ENCODE results near the gene UNK. TPM values are rescaled to one million over a fixed set of nuclear protein-coding genes. Genes with fewer than 3 reads are reported as not detected.

The UNK gene
- total and polyA plus RNA-seq, 2 donors (not counting 1 experiment from before 2014, with no cell fraction given) = 35.5 to 70.3 TPM

DNA sequence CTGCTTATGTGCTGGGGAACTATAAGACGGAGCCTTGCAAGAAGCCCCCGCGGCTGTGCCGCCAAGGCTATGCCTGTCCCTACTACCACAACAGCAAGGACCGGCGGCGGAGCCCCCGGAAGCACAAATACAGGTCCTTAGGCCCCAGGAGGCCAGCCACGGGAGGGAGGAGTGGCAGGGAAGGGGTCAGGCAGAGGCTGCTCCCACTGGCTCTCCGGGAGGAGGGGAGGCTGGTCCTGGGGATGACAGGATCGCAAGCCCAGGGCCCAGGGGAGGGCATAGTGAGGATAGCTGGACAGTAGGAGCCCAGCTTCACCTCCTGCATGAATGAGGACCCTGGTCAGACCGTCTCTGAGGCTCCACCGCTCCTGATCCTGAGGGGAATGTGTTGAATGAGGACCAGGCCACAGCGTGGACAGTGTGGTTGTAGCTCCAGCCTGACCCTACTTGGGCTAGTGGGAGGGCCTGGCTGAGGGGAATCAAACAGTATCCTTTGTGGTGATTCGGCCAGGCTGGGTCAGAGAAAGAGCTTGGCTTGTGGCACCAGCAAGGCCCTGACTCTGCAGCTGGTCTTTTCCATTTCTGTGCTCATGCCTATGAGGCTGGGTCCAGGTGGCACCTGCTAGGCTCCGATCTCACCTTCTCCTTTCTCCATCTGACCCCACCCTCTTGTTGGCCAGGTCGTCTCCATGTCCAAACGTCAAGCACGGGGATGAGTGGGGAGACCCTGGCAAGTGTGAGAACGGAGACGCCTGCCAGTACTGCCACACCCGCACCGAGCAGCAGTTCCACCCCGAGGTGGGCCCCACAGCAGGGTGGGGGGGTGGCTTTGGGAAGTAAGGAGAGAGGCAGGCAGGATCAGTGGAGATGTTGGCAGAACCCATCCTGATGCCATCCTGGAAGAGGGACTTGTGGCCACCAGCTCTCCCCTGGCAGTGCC is 28.7 kb downstream of the UNK start:
- intact Hi-C loops (cut with micrococcal nuclease) = no loop called here
- 96% methylated on average over 17 of the region's 24 CpGs for WGBS (ENCODE audit: insufficient coverage)
- H3K79me2 ChIP-seq (ENCODE audit: control insufficient read depth, insufficient read depth, low read length) = peaks cover 5% of the 10 kb centered on the region
- no peak overlapping the region for H3K27ac ChIP-seq (ENCODE audit: low read length in 2 of 2)
- ChIA-PET POLR2A (no interaction called here), CTCF (interaction anchor here (1.5 to 4.5 kb wide), 2 partner anchors 14 to 16 kb away, joined by 3 to 12 read pairs; no protein-coding TSS in a partner anchor)
- no peak overlapping the region for H3K4me2 ChIP-seq (replicated peaks; ENCODE audit: low read depth, low read length, poor library complexity, severe bottlenecking)
- no peaks in the 10 kb centered on the region for H3K9me3 ChIP-seq (ENCODE audit: control extremely low read depth in 1 of 3, control insufficient read depth in 2 of 3, insufficient read depth in 1 of 3, low read length in 2 of 3)
- no peak overlapping the region for H3K4me3 ChIP-seq (ENCODE audit: control extremely low read depth in 1 of 5, extremely low read depth in 1 of 5, insufficient read depth in 1 of 5, low read depth in 2 of 5, low read length in 4 of 5)
- TF ChIP-seq EZH2 (IDR thresholded peaks at IDR 0.05; ENCODE audit: borderline replicate concordance, insufficient read depth, low read depth, low read length, poor library complexity, severe bottlenecking) = no peak
- TF ChIP-seq, protein P1, sequence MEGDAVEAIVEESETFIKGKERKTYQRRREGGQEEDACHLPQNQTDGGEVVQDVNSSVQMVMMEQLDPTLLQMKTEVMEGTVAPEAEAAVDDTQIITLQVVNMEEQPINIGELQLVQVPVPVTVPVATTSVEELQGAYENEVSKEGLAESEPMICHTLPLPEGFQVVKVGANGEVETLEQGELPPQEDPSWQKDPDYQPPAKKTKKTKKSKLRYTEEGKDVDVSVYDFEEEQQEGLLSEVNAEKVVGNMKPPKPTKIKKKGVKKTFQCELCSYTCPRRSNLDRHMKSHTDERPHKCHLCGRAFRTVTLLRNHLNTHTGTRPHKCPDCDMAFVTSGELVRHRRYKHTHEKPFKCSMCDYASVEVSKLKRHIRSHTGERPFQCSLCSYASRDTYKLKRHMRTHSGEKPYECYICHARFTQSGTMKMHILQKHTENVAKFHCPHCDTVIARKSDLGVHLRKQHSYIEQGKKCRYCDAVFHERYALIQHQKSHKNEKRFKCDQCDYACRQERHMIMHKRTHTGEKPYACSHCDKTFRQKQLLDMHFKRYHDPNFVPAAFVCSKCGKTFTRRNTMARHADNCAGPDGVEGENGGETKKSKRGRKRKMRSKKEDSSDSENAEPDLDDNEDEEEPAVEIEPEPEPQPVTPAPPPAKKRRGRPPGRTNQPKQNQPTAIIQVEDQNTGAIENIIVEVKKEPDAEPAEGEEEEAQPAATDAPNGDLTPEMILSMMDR (IDR thresholded peaks at IDR 0.05) = no peak
- no peaks in the 10 kb centered on the region for H3K27me3 ChIP-seq (replicated peaks in 1 of 4; ENCODE audit: control extremely low read depth in 1 of 4, control insufficient read depth in 3 of 4, insufficient read depth in 4 of 4, low read length in 3 of 4)
- no peak overlapping the region for H3K4me3 Mint-ChIP-seq
- peaks cover 9% of the 10 kb centered on the region for H3K4me1 Mint-ChIP-seq
- ATAC-seq (ENCODE audit: low read depth) = no peak
- H4K20me1 ChIP-seq (ENCODE audit: control insufficient read depth, insufficient read depth, low read length, poor library complexity, severe bottlenecking) = peaks cover 11% of the 10 kb centered on the region
- no peak overlapping the region for H3K9ac ChIP-seq (ENCODE audit: low read length)
- peaks cover 0 to 69% of the 10 kb centered on the region in 2 experiments for H3K36me3 ChIP-seq (replicated peaks in 1 of 2; ENCODE audit: control extremely low read depth in 1 of 2, control insufficient read depth in 1 of 2, extremely low read depth in 1 of 2, insufficient read depth in 2 of 2, low read length in 1 of 2)
- no peak for DNase-seq
- no peak overlapping the region for H2AFZ ChIP-seq (ENCODE audit: insufficient read depth, low read depth, low read length, poor library complexity, severe bottlenecking)
- H3K27ac Mint-ChIP-seq = no peak overlapping the region
- peaks cover 0 to 11% of the 10 kb centered on the region in 2 donors for H3K4me1 ChIP-seq (ENCODE audit: control insufficient read depth in 2 of 2, insufficient read depth in 2 of 2, low read length in 2 of 2)
- H3K9me3 Mint-ChIP-seq (ENCODE audit: insufficient read depth) = no peaks in the 10 kb centered on the region
- no peaks in the 10 kb centered on the region for H3K27me3 Mint-ChIP-seq

DNA sequence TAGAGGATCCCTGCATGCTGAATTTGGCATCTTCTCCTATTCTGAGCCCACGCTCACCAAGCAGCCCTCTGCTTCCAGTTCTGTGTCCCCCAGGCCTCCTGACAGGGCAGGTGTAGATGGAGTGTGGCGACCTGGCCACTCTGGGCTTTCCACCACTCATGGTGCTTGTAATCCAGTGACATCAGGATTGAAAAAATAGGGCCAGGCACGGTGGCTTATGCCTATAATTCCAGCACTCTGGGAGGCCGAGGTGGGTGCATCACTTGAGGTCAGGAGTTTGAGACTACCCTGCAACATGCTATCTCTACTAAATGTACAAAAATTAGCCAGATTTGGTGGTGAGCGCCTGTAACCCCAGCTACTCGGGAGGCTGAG is 29.4 kb downstream of the UNK start:
- Histone ChIP-seq H3K9me3 (ENCODE audit: control extremely low read depth in 1 of 3, control insufficient read depth in 2 of 3, insufficient read depth in 1 of 3, low read length in 2 of 3) (no peaks in the 10 kb centered on the region), H4K20me1 (ENCODE audit: control insufficient read depth, insufficient read depth, low read length, poor library complexity, severe bottlenecking) (peaks cover 6% of the 10 kb centered on the region), H3K4me2 (replicated peaks; ENCODE audit: low read depth, low read length, poor library complexity, severe bottlenecking) (no peak overlapping the region), H3K4me3 (ENCODE audit: control extremely low read depth in 1 of 5, extremely low read depth in 1 of 5, insufficient read depth in 1 of 5, low read depth in 2 of 5, low read length in 4 of 5) (no peak overlapping the region), H3K27ac (ENCODE audit: low read length in 2 of 2) (no peak overlapping the region), H3K9ac (ENCODE audit: low read length) (no peak overlapping the region), H3K36me3 (replicated peaks in 1 of 2; ENCODE audit: control extremely low read depth in 1 of 2, control insufficient read depth in 1 of 2, extremely low read depth in 1 of 2, insufficient read depth in 2 of 2, low read length in 1 of 2) (peaks cover 0 to 72% of the 10 kb centered on the region in 2 experiments), H3K27me3 (replicated peaks in 1 of 4; ENCODE audit: control extremely low read depth in 1 of 4, control insufficient read depth in 3 of 4, insufficient read depth in 4 of 4, low read length in 3 of 4) (no peaks in the 10 kb centered on the region), H3K79me2 (ENCODE audit: control insufficient read depth, insufficient read depth, low read length) (no peaks in the 10 kb centered on the region), H2AFZ (ENCODE audit: insufficient read depth, low read depth, low read length, poor library complexity, severe bottlenecking) (no peak overlapping the region), H3K4me1 (ENCODE audit: control insufficient read depth in 2 of 2, insufficient read depth in 2 of 2, low read length in 2 of 2) (peaks cover 0 to 6% of the 10 kb centered on the region in 2 donors)
- Mint-ChIP-seq H3K4me3 (no peak overlapping the region), H3K27me3 (no peaks in the 10 kb centered on the region), H3K27ac (no peak overlapping the region), H3K9me3 (ENCODE audit: insufficient read depth) (no peaks in the 10 kb centered on the region), H3K4me1 (peaks cover 3% of the 10 kb centered on the region)
- no peak for ATAC-seq (ENCODE audit: low read depth)
- ChIA-PET POLR2A (no interaction called here), CTCF (interaction anchor here (1.5 to 4.5 kb wide), 2 partner anchors 13 to 15 kb away, joined by 3 to 12 read pairs; no protein-coding TSS in a partner anchor)
- no peak for DNase-seq
- TF ChIP-seq, protein P1 (IDR thresholded peaks at IDR 0.05) = no peak
- no peak for TF ChIP-seq EZH2 (IDR thresholded peaks at IDR 0.05; ENCODE audit: borderline replicate concordance, insufficient read depth, low read depth, low read length, poor library complexity, severe bottlenecking)
- WGBS (ENCODE audit: insufficient coverage) = 100% methylated on average over 3 of the region's 6 CpGs
- intact Hi-C loops (cut with micrococcal nuclease) = no loop called here

Measured in B cell (primary cell).